Mammary epithelial cell (primary cell): ENCODE measurements around the gene DENND1A.

Experiments used
- CTCF ChIP-seq, 2 donors: IDR thresholded peaks in 1 of 2; conservative IDR thresholded peaks in 1 of 2; 2 replicates each; pipeline ENCODE4 v1.5.1; 2011 to 2012; ENCODE audit warnings: inconsistent platforms in 2 of 2, low read length in 2 of 2, mild to moderate bottlenecking in 2 of 2, control low read depth in 1 of 2, low read depth in 1 of 2; ENCODE audit not compliant: insufficient read depth in 1 of 2; ENCODE audit errors: extremely low read depth in 1 of 2
- EZH2 ChIP-seq: IDR thresholded peaks from 2 replicates; pipeline ENCODE4 v1.6.1; 2012; ENCODE audit warnings: low read length, inconsistent platforms, borderline replicate concordance

GRCh38 chr9:123685489-123686083 is 244.3 kb downstream of the DENND1A start:
- TF ChIP-seq EZH2 (no peak), CTCF (conservative IDR thresholded peaks at IDR 0.05 in 1 of 2, IDR thresholded peaks at IDR 0.05 in 1 of 2; ENCODE audit: extremely low read depth in 1 of 2, insufficient read depth in 1 of 2, low read depth in 1 of 2, low read length in 2 of 2) (no peak)
